Liver (tissue), 9 donors: ENCODE measurements around the gene PJA1. TPM values are rescaled to one million over a fixed set of nuclear protein-coding genes. Genes with fewer than 3 reads are reported as not detected.

Experiments used
- DNase-seq: peaks from one replicate; pipeline ENCODE4 v3.0.0-alpha.2; 2017; ENCODE audit warnings: low spot score
- H3K27ac ChIP-seq, 2 donors: one replicate each; pipeline ENCODE4 v1.7.0; 2013; ENCODE audit warnings: inconsistent platforms in 2 of 2, low read length in 2 of 2, control low read depth in 1 of 2, low read depth in 1 of 2, mild to moderate bottlenecking in 1 of 2
- H3K27me3 ChIP-seq, 4 donors: one replicate each; pipeline versions ENCODE4 v1.6.1 to v1.7.0; 2013; ENCODE audit warnings: low read length in 3 of 4, inconsistent platforms in 1 of 4, mild to moderate bottlenecking in 1 of 4, moderate library complexity in 1 of 4; ENCODE audit not compliant: control insufficient read depth in 4 of 4, insufficient read depth in 4 of 4
- H3K36me3 ChIP-seq, 4 donors: one replicate each; pipeline versions ENCODE4 v1.6.1 to v1.7.0; 2013; ENCODE audit warnings: low read length in 3 of 4, mild to moderate bottlenecking in 3 of 4, low read depth in 1 of 4, moderate library complexity in 1 of 4; ENCODE audit not compliant: control insufficient read depth in 4 of 4, insufficient read depth in 3 of 4
- H3K4me1 ChIP-seq, 4 donors: one replicate each; pipeline versions ENCODE4 v1.6.1 to v1.7.0; 2013; ENCODE audit warnings: low read length in 3 of 4, mild to moderate bottlenecking in 3 of 4, moderate library complexity in 1 of 4; ENCODE audit not compliant: control insufficient read depth in 4 of 4, insufficient read depth in 4 of 4
- H3K4me3 ChIP-seq, 3 donors: one replicate each; pipeline versions ENCODE4 v1.6.1 to v1.7.0; 2013; ENCODE audit warnings: low read length in 3 of 3, control low read depth in 1 of 3, low read depth in 1 of 3, mild to moderate bottlenecking in 1 of 3
- H3K9ac ChIP-seq, 2 donors: one replicate each; pipeline ENCODE4 v1.7.0; 2013; ENCODE audit warnings: low read length in 2 of 2, mild to moderate bottlenecking in 2 of 2, moderate library complexity in 2 of 2, control low read depth in 1 of 2, low read depth in 1 of 2
- H3K9me3 ChIP-seq, 4 donors: one replicate each; pipeline versions ENCODE4 v1.6.1 to v1.7.0; 2013; ENCODE audit warnings: low read length in 3 of 4; ENCODE audit not compliant: control insufficient read depth in 4 of 4
- CTCF ChIP-seq: fragments of 150-350 bp; IDR thresholded peaks from 2 replicates; pipeline ENCODE4 v1.5.1; 2017; ENCODE audit warnings: improper control_type of control experiment, low read depth, low read length; ENCODE audit not compliant: missing input control
- EGR1 ChIP-seq, 2 donors: IDR thresholded peaks; 2 replicates each; pipeline ENCODE4 v1.6.1; 2016 to 2018; ENCODE audit warnings: antibody characterized with exemption in 2 of 2, low read depth in 2 of 2
- FOXA1 ChIP-seq: IDR thresholded peaks from 2 replicates; pipeline ENCODE4 v1.6.1; 2016; ENCODE audit warnings: antibody characterized with exemption
- FOXA2 ChIP-seq: IDR thresholded peaks from 2 replicates; pipeline ENCODE4 v1.6.1; 2016; ENCODE audit warnings: antibody characterized with exemption
- GABPA ChIP-seq, 2 donors: IDR thresholded peaks in 1 of 2; conservative IDR thresholded peaks in 1 of 2; 2 replicates each; pipeline ENCODE4 v1.6.1; 2016; ENCODE audit warnings: antibody characterized with exemption in 2 of 2, mild to moderate bottlenecking in 1 of 2, moderate library complexity in 1 of 2
- HNF4A ChIP-seq, 2 donors: conservative IDR thresholded peaks; 2 replicates each; pipeline ENCODE4 v1.6.1; 2016; ENCODE audit warnings: antibody characterized with exemption in 2 of 2, mild to moderate bottlenecking in 2 of 2
- HNF4G ChIP-seq: IDR thresholded peaks from 2 replicates; pipeline ENCODE4 v1.6.1; 2016; ENCODE audit warnings: antibody characterized with exemption
- NR2F2 ChIP-seq: IDR thresholded peaks from 2 replicates; pipeline ENCODE4 v1.6.1; 2016; ENCODE audit warnings: antibody characterized with exemption
- RAD21 ChIP-seq, 2 donors: IDR thresholded peaks; 2 replicates each; pipeline ENCODE4 v1.6.1; 2016; ENCODE audit warnings: antibody characterized with exemption in 2 of 2, mild to moderate bottlenecking in 2 of 2
- REST ChIP-seq: IDR thresholded peaks from 2 replicates; pipeline ENCODE4 v1.6.1; 2016; ENCODE audit warnings: antibody characterized with exemption, mild to moderate bottlenecking
- RXRA ChIP-seq, 2 donors: IDR thresholded peaks; 2 replicates each; pipeline ENCODE4 v1.6.1; 2017 to 2018; ENCODE audit warnings: antibody characterized with exemption in 2 of 2, mild to moderate bottlenecking in 1 of 2
- SP1 ChIP-seq: IDR thresholded peaks from 2 replicates; pipeline ENCODE4 v1.6.1; 2018; ENCODE audit warnings: antibody characterized with exemption, mild to moderate bottlenecking
- TAF1 ChIP-seq: conservative IDR thresholded peaks from 2 replicates; pipeline ENCODE4 v1.6.1; 2016; ENCODE audit warnings: antibody characterized with exemption, mild to moderate bottlenecking
- YY1 ChIP-seq: IDR thresholded peaks from 2 replicates; pipeline ENCODE4 v1.6.1; 2016; ENCODE audit warnings: antibody characterized with exemption, mild to moderate bottlenecking
- ZBTB33 ChIP-seq: IDR thresholded peaks from 2 replicates; pipeline ENCODE4 v1.6.1; 2016; ENCODE audit warnings: antibody characterized with exemption
- WGBS: extraction: QIAGEN DNeasy Blood & Tissue Kit; methylation state at CpG from one replicate; pipeline ENCODE4 v1.1.7; 2013; 5-methylcytosine and 5-hydroxymethylcytosine counted together
- polyA plus RNA-seq, 2 donors: library from polyadenylated mRNA; stranded (reverse) in 1 of 2; unstranded in 1 of 2; fragments of 200-250 nt in 1 of 2; fragments of >200 nt in 1 of 2; fragmentation: Nextera tagmentation in 1 of 2; extraction: Ambion mirVana in 1 of 2; gene quantifications; one replicate each; pipeline versions ENCODE4 v1.2.1 to v1.2.3, GENCODE V29; 2013 to 2015
- total RNA-seq, 2 donors: library from RNA; depleted of rRNA; stranded (reverse); fragments of >200 nt; gene quantifications; one replicate each; pipeline ENCODE4 v1.2.3, GENCODE V29; 2014
- TF ChIP-seq, protein P1 (sequence below): IDR thresholded peaks from 2 replicates; pipeline ENCODE4 v1.6.1; 2016; ENCODE audit warnings: antibody characterized with exemption
- donor health status: healthy.
- donor health status: healthy.
- donor health status: healthy.
- donor health status: healthy.
- donor health status: healthy.

Gene PJA1
- total and polyA plus RNA-seq, 4 donors, result 4.6 to 6.0 (median 5.0) TPM

DNA sequence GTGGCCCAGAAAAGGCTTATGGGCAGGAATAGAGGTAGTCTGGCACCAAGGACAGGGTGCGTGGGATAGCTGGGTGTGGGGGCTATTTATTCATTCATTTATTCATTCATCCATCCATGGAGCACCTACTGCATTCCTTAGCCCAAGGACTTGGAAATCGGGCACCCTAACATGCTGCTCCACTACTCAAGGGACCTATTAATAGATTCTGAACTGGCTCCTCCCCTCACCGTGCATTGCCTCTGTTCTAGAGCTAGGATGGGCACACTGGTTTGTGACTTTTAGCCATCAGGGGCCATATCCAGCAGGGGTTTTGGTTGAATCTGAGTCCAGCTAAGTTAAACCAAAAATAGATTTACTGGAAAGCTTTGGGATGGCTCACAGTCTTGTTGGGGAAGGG is 30.6 kb upstream of the PJA1 start:
- DNase-seq, result no peak
- Histone ChIP-seq H3K9ac (no peak overlapping the region), H3K27me3 (peaks cover 0 to 4% (median 0%) of the 10 kb centered on the region in 4 donors), H3K4me3 (no peak overlapping the region), H3K9me3 (peaks cover 0 to 2% (median 0%) of the 10 kb centered on the region in 4 donors), H3K36me3 (no peaks in the 10 kb centered on the region), H3K4me1 (no peaks in the 10 kb centered on the region), H3K27ac (no peak overlapping the region)
- TF ChIP-seq REST (no peak), SP1 (no peak), YY1 (no peak), FOXA2 (no peak), HNF4G (no peak), TAF1 (no peak), NR2F2 (no peak), RXRA (IDR thresholded peaks at IDR 0.05) (no peak), FOXA1 (no peak), RAD21 (IDR thresholded peaks at IDR 0.05) (no peak), ZBTB33 (no peak), CTCF (no peak), EGR1 (IDR thresholded peaks at IDR 0.05; ENCODE audit: low read depth in 2 of 2) (no peak), GABPA (IDR thresholded peaks at IDR 0.05 in 1 of 2, conservative IDR thresholded peaks at IDR 0.05 in 1 of 2) (no peak)
- TF ChIP-seq, protein P1, sequence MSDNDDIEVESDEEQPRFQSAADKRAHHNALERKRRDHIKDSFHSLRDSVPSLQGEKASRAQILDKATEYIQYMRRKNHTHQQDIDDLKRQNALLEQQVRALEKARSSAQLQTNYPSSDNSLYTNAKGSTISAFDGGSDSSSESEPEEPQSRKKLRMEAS, result no peak
- WGBS, result 81% methylated on average over 3 of the region's 3 CpGs

GRCh38 chrX:69195192-69195591 is 29.9 kb upstream of the PJA1 start:
- no peak for DNase-seq
- no peaks in the 10 kb centered on the region for H3K4me1 ChIP-seq
- H3K9me3 ChIP-seq, result peaks cover 0 to 2% (median 0%) of the 10 kb centered on the region in 4 donors
- H3K27me3 ChIP-seq, result peaks cover 0 to 3% (median 0%) of the 10 kb centered on the region in 4 donors
- WGBS, result 75% methylated on average over 10 of the region's 10 CpGs
- H3K27ac ChIP-seq, result no peak overlapping the region
- no peak overlapping the region for H3K4me3 ChIP-seq
- TF ChIP-seq HNF4G, result no peak
- no peak for TF ChIP-seq HNF4A (conservative IDR thresholded peaks at IDR 0.05)
- no peak for TF ChIP-seq EGR1 (IDR thresholded peaks at IDR 0.05; ENCODE audit: low read depth in 2 of 2)
- TF ChIP-seq, protein P1, result no peak
- TF ChIP-seq NR2F2, result no peak
- no peak for TF ChIP-seq RXRA (IDR thresholded peaks at IDR 0.05)
- no peak for TF ChIP-seq FOXA2
- no peak for TF ChIP-seq CTCF
- TF ChIP-seq GABPA (IDR thresholded peaks at IDR 0.05 in 1 of 2, conservative IDR thresholded peaks at IDR 0.05 in 1 of 2), result no peak
- no peaks in the 10 kb centered on the region for H3K36me3 ChIP-seq
- no peak overlapping the region for H3K9ac ChIP-seq
